ENCODE data around the gene GGA2.
"Not testable (repeated sequence)": the region's sequence is repeated elsewhere in the genome, so short reads cannot be mapped to it uniquely, and the experiment has no call there.

GGA2 gene

GRCh38 chr16:23516366-23517137, 6.3 kb upstream of the GGA2 start:
- H3K27ac ChIP-seq = no peak overlapping the region
- no peak overlapping the region for H3K4me3 ChIP-seq (ENCODE audit: low read depth, low read length)
- TF ChIP-seq CTCF (IDR thresholded peaks at IDR 0.05; ENCODE audit: low read depth, low read length, missing control alignments) = no peak
- DNase-seq = no peak
- peaks cover 3% of the 10 kb centered on the region for H3K36me3 ChIP-seq (replicated peaks)
- H3K27me3 ChIP-seq (replicated peaks) = no peaks in the 10 kb centered on the region
- in situ Hi-C loops (cut with HindIII; ENCODE audit: low pct_ligation_motif_present, low sequenced_read_pairs) = no loop called here

GRCh38 chr16:23515881-23516280, 5.6 kb upstream of the GGA2 start:
- no peak for DNase-seq
- TF ChIP-seq CTCF (IDR thresholded peaks at IDR 0.05; ENCODE audit: low read depth, low read length, missing control alignments) = no peak
- no peak overlapping the region for H3K4me3 ChIP-seq (ENCODE audit: low read depth, low read length)
- H3K27ac ChIP-seq = no peak overlapping the region
- H3K27me3 ChIP-seq (replicated peaks) = no peaks in the 10 kb centered on the region
- in situ Hi-C loops (cut with HindIII; ENCODE audit: low pct_ligation_motif_present, low sequenced_read_pairs) = no loop called here
- H3K36me3 ChIP-seq (replicated peaks) = peaks cover 3% of the 10 kb centered on the region

GRCh38 chr16:23514381-23515152, 4.3 kb upstream of the GGA2 start:
- no peak for DNase-seq
- no peak overlapping the region for H3K27ac ChIP-seq
- H3K27me3 ChIP-seq (replicated peaks) = no peaks in the 10 kb centered on the region
- H3K36me3 ChIP-seq (replicated peaks) = peaks cover under 1% of the 10 kb centered on the region
- no peak overlapping the region for H3K4me3 ChIP-seq (ENCODE audit: low read depth, low read length)
- in situ Hi-C loops (cut with HindIII; ENCODE audit: low pct_ligation_motif_present, low sequenced_read_pairs) = no loop called here
- TF ChIP-seq CTCF (IDR thresholded peaks at IDR 0.05; ENCODE audit: low read depth, low read length, missing control alignments) = no peak

GRCh38 chr16:23512168-23512695, 1.9 kb upstream of the GGA2 start:
- H3K27me3 ChIP-seq (replicated peaks) = no peaks in the 10 kb centered on the region
- in situ Hi-C loops (cut with HindIII; ENCODE audit: low pct_ligation_motif_present, low sequenced_read_pairs) = no loop called here
- no peak for DNase-seq
- no peak overlapping the region for H3K4me3 ChIP-seq (ENCODE audit: low read depth, low read length)
- H3K27ac ChIP-seq = no peak overlapping the region
- TF ChIP-seq CTCF (IDR thresholded peaks at IDR 0.05; ENCODE audit: low read depth, low read length, missing control alignments) = no peak
- no peaks in the 10 kb centered on the region for H3K36me3 ChIP-seq (replicated peaks)

- TF ChIP-seq CTCF (IDR thresholded peaks at IDR 0.05; ENCODE audit: low read depth, low read length, missing control alignments) = no peak
- Histone ChIP-seq H3K4me3 (ENCODE audit: low read depth, low read length) (no peak overlapping the region), H3K36me3 (replicated peaks) (no peaks in the 10 kb centered on the region), H3K27me3 (replicated peaks) (no peaks in the 10 kb centered on the region), H3K27ac (no peak overlapping the region)
- no peak for DNase-seq
- in situ Hi-C loops (cut with HindIII; ENCODE audit: low pct_ligation_motif_present, low sequenced_read_pairs) = no loop called here
These were observed 1.4 kb upstream of the GGA2 start for GRCh38 chr16:23511731-23512130.

GRCh38 chr16:23510915-23511270, 599 bp upstream of the GGA2 start:
- H3K4me3 ChIP-seq (ENCODE audit: low read depth, low read length) = peak overlapping the region; percentile 68
- H3K36me3 ChIP-seq (replicated peaks); in situ Hi-C loops (cut with HindIII; ENCODE audit: low pct_ligation_motif_present, low sequenced_read_pairs); DNase-seq; H3K27ac ChIP-seq; H3K27me3 ChIP-seq (replicated peaks): not testable (repeated sequence)

Measured in brain microvascular endothelial cell (primary cell).